ENCODE data around the gene PLAGL2. TPM values are rescaled to one million over a fixed set of nuclear protein-coding genes. Genes with fewer than 3 reads are reported as not detected.
A peak's percentile ranks its signal among the peaks of the same experiment; 100 is the strongest.
"Not testable (repeated sequence)": the region's sequence is repeated elsewhere in the genome, so short reads cannot be mapped to it uniquely, and the experiment has no call there.

The PLAGL2 gene
- total RNA-seq, 1 donor from 2014 or later, result 59.3 TPM

DNA sequence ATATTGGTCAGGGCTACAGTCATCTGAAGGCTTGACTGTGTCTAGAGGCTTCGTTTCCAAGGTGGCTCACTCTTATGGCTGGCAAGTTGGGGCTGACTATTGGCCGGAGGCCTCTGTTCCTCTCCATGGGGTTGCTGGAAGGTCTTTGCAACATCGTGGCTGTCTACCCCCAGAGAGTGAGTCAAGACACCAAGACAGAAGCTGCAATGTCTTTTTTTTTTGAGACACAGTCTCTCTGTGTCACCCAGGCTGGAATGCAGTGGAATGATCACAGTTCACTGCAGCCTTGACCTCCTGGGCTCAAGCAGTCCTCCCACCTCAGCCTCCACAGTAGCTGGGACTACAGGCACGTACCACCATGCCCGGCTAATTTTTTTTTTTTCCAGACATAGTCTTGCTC is 40.5 kb upstream of the PLAGL2 start:
- Mint-ChIP-seq H3K27me3 (no peaks in the 10 kb centered on the region), H3K27ac (no peak overlapping the region), H3K9me3 (ENCODE audit: low read depth) (no peaks in the 10 kb centered on the region), H3K36me3 (ENCODE audit: insufficient read depth) (no peaks in the 10 kb centered on the region), H3K4me3 (ENCODE audit: low read depth) (no peak overlapping the region), H3K4me1 (ENCODE audit: low read depth) (no peaks in the 10 kb centered on the region)
- DNase-seq (ENCODE audit: low spot score, unreplicated experiment), result no peak
- TF ChIP-seq, protein P1, sequence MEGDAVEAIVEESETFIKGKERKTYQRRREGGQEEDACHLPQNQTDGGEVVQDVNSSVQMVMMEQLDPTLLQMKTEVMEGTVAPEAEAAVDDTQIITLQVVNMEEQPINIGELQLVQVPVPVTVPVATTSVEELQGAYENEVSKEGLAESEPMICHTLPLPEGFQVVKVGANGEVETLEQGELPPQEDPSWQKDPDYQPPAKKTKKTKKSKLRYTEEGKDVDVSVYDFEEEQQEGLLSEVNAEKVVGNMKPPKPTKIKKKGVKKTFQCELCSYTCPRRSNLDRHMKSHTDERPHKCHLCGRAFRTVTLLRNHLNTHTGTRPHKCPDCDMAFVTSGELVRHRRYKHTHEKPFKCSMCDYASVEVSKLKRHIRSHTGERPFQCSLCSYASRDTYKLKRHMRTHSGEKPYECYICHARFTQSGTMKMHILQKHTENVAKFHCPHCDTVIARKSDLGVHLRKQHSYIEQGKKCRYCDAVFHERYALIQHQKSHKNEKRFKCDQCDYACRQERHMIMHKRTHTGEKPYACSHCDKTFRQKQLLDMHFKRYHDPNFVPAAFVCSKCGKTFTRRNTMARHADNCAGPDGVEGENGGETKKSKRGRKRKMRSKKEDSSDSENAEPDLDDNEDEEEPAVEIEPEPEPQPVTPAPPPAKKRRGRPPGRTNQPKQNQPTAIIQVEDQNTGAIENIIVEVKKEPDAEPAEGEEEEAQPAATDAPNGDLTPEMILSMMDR (IDR thresholded peaks at IDR 0.05; ENCODE audit: unreplicated experiment), result no peak

DNA sequence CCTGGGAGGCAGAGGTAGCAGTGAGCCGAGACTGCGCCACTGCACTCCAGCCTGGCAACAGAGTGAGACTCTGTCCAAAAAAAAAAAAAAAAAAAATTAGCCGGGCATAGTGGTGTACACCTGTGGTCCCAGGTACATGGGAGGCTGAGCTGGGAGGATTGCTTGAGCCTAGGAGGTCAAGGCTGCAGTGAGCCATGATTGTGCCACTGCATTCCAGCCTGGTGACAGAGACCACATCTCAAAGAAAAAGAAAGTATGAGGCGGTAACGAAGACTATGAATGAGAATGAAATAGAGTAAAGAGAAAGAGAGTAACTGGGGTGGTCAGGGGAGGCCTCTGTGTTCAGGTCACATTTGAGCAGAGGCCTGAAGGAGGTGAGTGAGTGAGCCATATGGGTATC is 38.7 kb upstream of the PLAGL2 start:
- DNase-seq (ENCODE audit: low spot score, unreplicated experiment); H3K4me1 Mint-ChIP-seq (ENCODE audit: low read depth); H3K36me3 Mint-ChIP-seq (ENCODE audit: insufficient read depth); H3K9me3 Mint-ChIP-seq (ENCODE audit: low read depth); H3K4me3 Mint-ChIP-seq (ENCODE audit: low read depth); H3K27ac Mint-ChIP-seq; H3K27me3 Mint-ChIP-seq: not testable (repeated sequence)

DNA sequence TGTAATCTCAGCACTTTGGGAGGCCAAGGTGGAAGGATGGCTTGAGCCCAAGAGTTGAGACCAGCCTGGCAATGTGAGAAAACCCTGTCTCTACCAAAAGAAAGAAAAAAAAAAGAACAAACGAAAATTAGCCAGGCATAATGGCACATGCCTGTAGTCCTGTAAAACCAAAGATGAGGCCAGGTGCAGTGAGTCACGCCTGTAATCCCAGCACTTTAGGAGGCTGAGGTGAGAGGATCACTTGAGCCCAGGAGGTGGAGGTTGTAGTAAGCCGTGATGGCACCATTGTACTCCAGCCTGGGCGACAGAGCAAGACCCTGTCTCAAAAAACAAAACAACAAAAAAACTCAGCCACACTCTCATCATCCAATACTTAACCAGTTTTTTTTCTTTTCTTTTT is 37.4 kb upstream of the PLAGL2 start:
- no peak overlapping the region for H3K27ac Mint-ChIP-seq
- H3K4me3 Mint-ChIP-seq (ENCODE audit: low read depth), result no peak overlapping the region
- H3K4me1 Mint-ChIP-seq (ENCODE audit: low read depth), result peaks cover 8% of the 10 kb centered on the region
- no peak for DNase-seq (ENCODE audit: low spot score, unreplicated experiment)
- H3K27me3 Mint-ChIP-seq, result no peaks in the 10 kb centered on the region
- H3K9me3 Mint-ChIP-seq (ENCODE audit: low read depth), result no peaks in the 10 kb centered on the region
- H3K36me3 Mint-ChIP-seq (ENCODE audit: insufficient read depth), result no peaks in the 10 kb centered on the region
- TF ChIP-seq, protein P1 (IDR thresholded peaks at IDR 0.05; ENCODE audit: unreplicated experiment), result no peak

DNA sequence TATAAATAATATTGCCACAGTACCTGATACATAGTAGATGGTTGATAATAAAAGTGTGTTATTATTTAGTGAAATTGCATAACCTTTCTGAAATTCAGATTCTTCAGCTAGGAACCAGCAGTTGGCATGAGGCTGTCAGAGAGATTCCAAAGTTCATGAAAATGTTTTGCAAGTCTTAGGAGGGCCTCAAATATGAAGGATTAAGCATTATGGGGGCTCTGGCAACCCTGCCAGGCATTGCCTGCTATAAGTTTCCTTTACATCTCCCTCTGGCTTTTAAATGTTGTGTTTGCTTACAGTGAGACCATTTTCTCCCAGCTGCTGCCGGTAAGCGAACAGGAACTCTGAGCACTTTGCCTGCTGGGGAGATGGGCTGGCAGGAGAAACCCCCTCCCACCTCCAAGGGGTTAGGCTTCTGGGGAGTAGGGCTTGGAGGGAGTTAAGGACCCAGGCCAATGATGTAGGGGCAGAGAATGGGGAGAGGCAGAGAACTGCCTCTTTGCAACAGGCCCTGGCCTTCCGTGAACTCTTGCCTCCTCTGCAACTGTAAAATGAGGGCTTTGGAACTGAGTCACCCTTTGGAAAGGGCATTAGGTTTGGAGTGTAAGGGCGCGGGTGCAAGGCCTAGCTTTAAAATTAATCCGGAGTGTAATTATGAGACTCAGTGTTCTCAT is 36.7 kb upstream of the PLAGL2 start:
- no peak overlapping the region for H3K4me3 Mint-ChIP-seq (ENCODE audit: low read depth)
- no peak overlapping the region for H3K27ac Mint-ChIP-seq
- no peaks in the 10 kb centered on the region for H3K27me3 Mint-ChIP-seq
- no peak for DNase-seq (ENCODE audit: low spot score, unreplicated experiment)
- TF ChIP-seq, protein P1 (IDR thresholded peaks at IDR 0.05; ENCODE audit: unreplicated experiment), result no peak
- peaks cover 11% of the 10 kb centered on the region for H3K4me1 Mint-ChIP-seq (ENCODE audit: low read depth)
- H3K9me3 Mint-ChIP-seq (ENCODE audit: low read depth), result no peaks in the 10 kb centered on the region
- H3K36me3 Mint-ChIP-seq (ENCODE audit: insufficient read depth), result no peaks in the 10 kb centered on the region

DNA sequence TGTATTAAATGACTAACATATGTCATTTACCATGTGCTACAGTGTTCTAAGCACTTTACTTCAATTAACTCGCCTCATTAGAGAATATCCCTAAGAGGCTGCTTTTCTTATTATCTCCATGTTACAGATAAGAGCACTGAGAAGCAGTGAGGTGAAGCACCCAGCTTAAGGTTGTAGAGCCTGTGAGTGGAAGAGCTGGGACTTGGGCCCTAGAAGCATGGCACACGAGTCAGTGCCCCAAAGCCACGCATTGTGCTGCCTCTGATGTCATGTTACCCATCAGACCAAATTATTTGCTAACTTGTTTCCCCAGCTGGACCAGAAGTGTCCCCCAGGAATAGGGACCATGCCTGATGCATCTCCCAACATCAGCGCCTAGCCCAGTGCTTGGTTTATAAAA is 34.3 kb upstream of the PLAGL2 start:
- H3K27ac Mint-ChIP-seq, result no peak overlapping the region
- DNase-seq (ENCODE audit: low spot score, unreplicated experiment), result no peak
- H3K27me3 Mint-ChIP-seq, result no peaks in the 10 kb centered on the region
- no peaks in the 10 kb centered on the region for H3K9me3 Mint-ChIP-seq (ENCODE audit: low read depth)
- H3K36me3 Mint-ChIP-seq (ENCODE audit: insufficient read depth), result no peaks in the 10 kb centered on the region
- TF ChIP-seq, protein P1 (IDR thresholded peaks at IDR 0.05; ENCODE audit: unreplicated experiment), result no peak
- H3K4me3 Mint-ChIP-seq (ENCODE audit: low read depth), result no peak overlapping the region
- H3K4me1 Mint-ChIP-seq (ENCODE audit: low read depth), result peaks cover 11% of the 10 kb centered on the region

DNA sequence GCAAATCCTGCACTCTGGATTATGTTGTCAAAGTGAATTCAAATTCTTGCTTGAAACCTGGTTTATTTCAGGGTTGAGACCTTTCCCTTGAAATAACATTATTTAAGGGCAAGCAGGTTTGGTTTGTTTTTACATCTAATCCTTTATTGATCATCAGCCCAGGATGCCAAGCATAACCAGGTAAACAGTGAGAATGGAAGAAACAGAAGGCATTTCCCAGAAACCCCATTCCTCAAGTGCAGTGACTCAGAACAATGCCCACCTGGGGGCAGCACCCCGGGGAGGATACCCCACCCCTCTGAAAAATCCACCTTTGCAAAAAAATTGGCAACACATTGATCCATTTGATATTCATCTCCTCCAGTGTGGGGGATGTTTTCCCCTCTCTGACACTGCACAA is 32.7 kb upstream of the PLAGL2 start:
- TF ChIP-seq, protein P1 (IDR thresholded peaks at IDR 0.05; ENCODE audit: unreplicated experiment), result peak; percentile 60
- Mint-ChIP-seq H3K36me3 (ENCODE audit: insufficient read depth) (peaks cover 5% of the 10 kb centered on the region), H3K4me3 (ENCODE audit: low read depth) (no peak overlapping the region), H3K27ac (peak overlapping the region; percentile 88), H3K27me3 (no peaks in the 10 kb centered on the region), H3K4me1 (ENCODE audit: low read depth) (peaks cover 15% of the 10 kb centered on the region), H3K9me3 (ENCODE audit: low read depth) (no peaks in the 10 kb centered on the region)
- DNase-seq (ENCODE audit: low spot score, unreplicated experiment), result peak; percentile 18

Data from progenitor cell of endocrine pancreas (in vitro differentiated cells).